GM06990 (cell line): ENCODE results near the gene ZNF747.

ENCODE experiments used
- DNase-seq: peaks from one replicate; pipeline ENCODE4 v3.0.0-alpha.2; 2011; ENCODE audit not compliant: insufficient read length; ENCODE audit errors: extremely low read depth
- H3K27me3 ChIP-seq: replicated peaks from 2 replicates; pipeline ENCODE4 v1.6.0; 2011; ENCODE audit warnings: low read length; ENCODE audit not compliant: control insufficient read depth, insufficient read depth
- H3K36me3 ChIP-seq: 2 replicates; pipeline ENCODE4 v1.5.1; 2011; ENCODE audit warnings: low read length; ENCODE audit not compliant: control insufficient read depth, insufficient read depth
- H3K4me3 ChIP-seq: replicated peaks from 2 replicates; pipeline ENCODE4 v1.5.1; 2011; ENCODE audit warnings: low read depth, mild to moderate bottlenecking, control low read depth, low read length
- TF ChIP-seq, protein P1 (sequence below): IDR thresholded peaks from 2 replicates; pipeline ENCODE4 v1.5.1; 2011; ENCODE audit warnings: low read length, control low read depth, mild to moderate bottlenecking, inconsistent platforms; ENCODE audit not compliant: insufficient read depth, poor library complexity, severe bottlenecking

The ZNF747 gene

DNA sequence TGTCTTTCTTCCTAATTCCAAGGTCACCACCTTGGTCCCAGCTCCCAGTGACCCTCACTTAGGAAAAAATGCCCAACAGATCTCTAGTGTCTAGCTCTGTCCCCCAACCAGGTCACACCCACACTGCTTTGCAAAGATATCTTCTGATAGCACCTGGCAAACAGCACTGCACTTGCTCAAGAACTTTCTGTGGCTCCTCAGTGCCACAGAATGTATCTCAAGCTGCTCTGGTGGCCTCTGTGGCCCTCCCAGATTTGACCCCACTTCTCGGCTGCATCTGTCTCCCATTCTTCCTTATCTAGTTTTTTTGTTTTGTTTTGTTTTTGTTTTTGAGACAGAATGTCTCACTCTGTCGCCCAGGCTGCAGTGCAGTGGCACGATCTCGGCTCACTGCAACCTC, 31.9 kb upstream of the ZNF747 start:
- H3K27me3 ChIP-seq: no peaks in the 10 kb centered on the region
- no peak for DNase-seq
- no peaks in the 10 kb centered on the region; the same call in 1 of the 2 replicates for H3K36me3 ChIP-seq
- TF ChIP-seq, protein P1, sequence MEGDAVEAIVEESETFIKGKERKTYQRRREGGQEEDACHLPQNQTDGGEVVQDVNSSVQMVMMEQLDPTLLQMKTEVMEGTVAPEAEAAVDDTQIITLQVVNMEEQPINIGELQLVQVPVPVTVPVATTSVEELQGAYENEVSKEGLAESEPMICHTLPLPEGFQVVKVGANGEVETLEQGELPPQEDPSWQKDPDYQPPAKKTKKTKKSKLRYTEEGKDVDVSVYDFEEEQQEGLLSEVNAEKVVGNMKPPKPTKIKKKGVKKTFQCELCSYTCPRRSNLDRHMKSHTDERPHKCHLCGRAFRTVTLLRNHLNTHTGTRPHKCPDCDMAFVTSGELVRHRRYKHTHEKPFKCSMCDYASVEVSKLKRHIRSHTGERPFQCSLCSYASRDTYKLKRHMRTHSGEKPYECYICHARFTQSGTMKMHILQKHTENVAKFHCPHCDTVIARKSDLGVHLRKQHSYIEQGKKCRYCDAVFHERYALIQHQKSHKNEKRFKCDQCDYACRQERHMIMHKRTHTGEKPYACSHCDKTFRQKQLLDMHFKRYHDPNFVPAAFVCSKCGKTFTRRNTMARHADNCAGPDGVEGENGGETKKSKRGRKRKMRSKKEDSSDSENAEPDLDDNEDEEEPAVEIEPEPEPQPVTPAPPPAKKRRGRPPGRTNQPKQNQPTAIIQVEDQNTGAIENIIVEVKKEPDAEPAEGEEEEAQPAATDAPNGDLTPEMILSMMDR: no peak
- no peak overlapping the region for H3K4me3 ChIP-seq

DNA sequence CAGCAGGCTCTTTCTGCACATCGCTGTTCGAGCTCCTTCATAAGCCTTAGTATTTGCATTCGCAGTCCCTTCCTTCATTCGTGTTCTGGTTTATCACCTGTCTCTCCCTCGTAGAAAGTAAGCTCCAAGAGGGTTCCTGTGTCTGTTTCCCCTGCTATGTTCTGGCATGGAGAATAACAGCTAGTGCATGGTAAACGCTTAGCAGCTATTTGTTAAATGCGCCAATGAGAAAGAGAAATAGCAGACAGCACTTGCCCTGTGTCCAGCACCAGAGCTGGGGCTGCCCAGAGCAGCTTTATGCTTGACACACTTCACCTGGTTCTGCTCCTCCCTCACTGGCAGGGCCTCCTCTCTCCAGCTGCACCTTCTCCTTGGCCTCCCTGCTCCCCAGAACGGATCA, 31.3 kb upstream of the ZNF747 start:
- Histone ChIP-seq H3K27me3 (no peaks in the 10 kb centered on the region), H3K36me3 (no peaks in the 10 kb centered on the region; the same call in 1 of the 2 replicates), H3K4me3 (no peak overlapping the region)
- TF ChIP-seq, protein P1: no peak
- DNase-seq: no peak

DNA sequence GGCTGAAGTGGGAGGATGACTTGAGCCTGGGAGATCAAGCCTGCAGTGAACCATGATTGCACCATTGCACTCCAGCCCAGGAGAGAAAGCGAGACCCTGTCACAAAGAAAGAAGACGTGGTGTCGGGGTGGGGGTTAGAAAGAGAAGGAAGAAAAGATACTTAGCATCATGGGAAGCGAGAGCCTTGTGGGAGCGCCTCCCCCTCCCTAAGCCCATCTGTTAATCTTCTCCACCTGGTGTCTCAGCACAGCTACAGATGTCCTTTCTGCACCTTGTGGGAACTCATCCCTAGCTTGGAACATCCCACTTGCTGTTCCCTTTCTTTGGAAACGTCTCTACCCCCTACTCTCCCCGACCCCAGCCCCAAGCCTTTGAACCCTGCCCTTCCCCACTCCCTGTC, 30.9 kb upstream of the ZNF747 start:
- no peak for DNase-seq
- Histone ChIP-seq H3K27me3 (no peaks in the 10 kb centered on the region), H3K36me3 (no peaks in the 10 kb centered on the region; the same call in 1 of the 2 replicates), H3K4me3 (no peak overlapping the region)
- TF ChIP-seq, protein P1: no peak

DNA sequence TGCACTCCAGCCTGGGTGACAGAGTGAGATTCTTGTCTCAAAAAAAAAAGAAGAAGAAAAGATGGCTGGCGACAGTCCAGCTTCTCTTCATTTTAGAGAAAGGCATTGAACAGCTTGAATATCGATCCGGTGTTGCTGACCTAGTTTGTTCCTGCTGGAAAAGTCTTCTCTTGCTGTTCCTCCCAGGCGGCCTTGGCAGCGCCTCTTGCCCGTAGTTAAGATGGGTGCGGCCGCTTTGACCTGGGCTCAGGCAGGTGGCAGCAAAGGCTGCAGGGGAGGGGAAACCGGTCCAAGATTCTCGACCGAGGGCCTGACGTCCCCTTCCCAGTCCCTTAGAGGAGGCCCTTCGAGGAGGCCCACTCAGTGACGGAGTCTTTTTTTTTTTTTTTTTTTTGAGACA, 27.4 kb upstream of the ZNF747 start:
- TF ChIP-seq, protein P1: no peak

DNA sequence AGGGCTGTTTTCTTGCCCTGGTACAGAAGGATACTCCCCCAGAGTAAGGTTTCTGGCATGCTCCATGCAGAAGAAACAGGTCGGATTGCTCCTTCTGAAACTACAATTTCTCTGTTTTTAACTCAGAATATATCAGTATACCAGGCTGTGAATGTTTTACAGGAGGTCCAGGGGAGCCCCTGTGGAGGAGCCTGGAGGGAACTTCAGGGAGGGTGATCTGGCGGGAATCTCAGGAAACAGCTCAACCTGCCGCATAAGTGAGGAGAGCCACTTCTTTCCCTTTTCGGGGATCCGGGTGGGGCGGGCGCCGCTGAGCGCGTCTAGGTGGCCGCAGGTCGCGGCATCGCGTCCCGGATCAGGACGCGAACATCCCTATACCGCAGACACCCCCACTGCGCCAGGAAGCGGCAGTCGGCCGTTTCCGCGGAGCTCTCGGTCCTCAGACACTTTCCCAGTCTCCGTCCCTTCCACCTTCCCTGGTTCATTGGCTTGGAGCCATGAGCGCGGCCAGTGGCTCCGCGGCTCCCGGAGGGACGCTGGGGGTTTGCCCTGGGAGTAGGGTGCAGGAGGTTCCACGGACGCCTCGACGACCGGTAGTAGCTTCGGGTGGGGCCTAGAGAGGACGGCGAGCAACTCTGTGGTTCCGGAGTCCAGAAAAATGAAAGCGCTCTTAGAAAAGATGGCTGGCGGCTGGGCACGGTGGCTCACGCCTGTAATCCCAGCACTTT, 26.6 kb upstream of the ZNF747 start:
- peak; percentile 64 for DNase-seq
- TF ChIP-seq, protein P1: no peak
- Histone ChIP-seq H3K36me3 (no peaks in the 10 kb centered on the region), H3K4me3 (no peak overlapping the region), H3K27me3 (no peaks in the 10 kb centered on the region)

More for the DNA sequence above, 27.4 kb upstream of the ZNF747 start:
- Histone ChIP-seq H3K27me3 (no peaks in the 10 kb centered on the region), H3K4me3 (no peak overlapping the region), H3K36me3 (no peaks in the 10 kb centered on the region)
- DNase-seq: no peak
